Muscle layer of colon (tissue), 2 donors: ENCODE results near the gene ZNF200.

Experiments
- H3K27ac ChIP-seq: one replicate; pipeline ENCODE4 v1.7.0; 2013; ENCODE audit warnings: low read depth, mild to moderate bottlenecking, low read length, moderate library complexity
- H3K27me3 ChIP-seq, 2 donors: one replicate each; pipeline ENCODE4 v1.7.0; 2013; ENCODE audit warnings: low read length in 2 of 2, mild to moderate bottlenecking in 2 of 2; ENCODE audit not compliant: insufficient read depth in 2 of 2, control insufficient read depth in 1 of 2
- H3K36me3 ChIP-seq: one replicate; pipeline ENCODE4 v1.7.0; 2013; ENCODE audit warnings: mild to moderate bottlenecking, low read length; ENCODE audit not compliant: insufficient read depth
- H3K4me1 ChIP-seq: one replicate; pipeline ENCODE4 v1.7.0; 2013; ENCODE audit warnings: mild to moderate bottlenecking, low read length; ENCODE audit not compliant: insufficient read depth
- H3K4me3 ChIP-seq, 2 donors: one replicate each; pipeline ENCODE4 v1.7.0; 2013; ENCODE audit warnings: low read length in 2 of 2, low read depth in 1 of 2, mild to moderate bottlenecking in 1 of 2, moderate library complexity in 1 of 2
- H3K9ac ChIP-seq: one replicate; pipeline ENCODE4 v1.7.0; 2013; ENCODE audit warnings: low read length
- H3K9me3 ChIP-seq: one replicate; pipeline ENCODE4 v1.7.0; 2013; ENCODE audit warnings: mild to moderate bottlenecking, low read length
- donor health status: abdominal sarcoma.
- donor health status: Adenocarcinoma of cecum.

Gene ZNF200

DNA sequence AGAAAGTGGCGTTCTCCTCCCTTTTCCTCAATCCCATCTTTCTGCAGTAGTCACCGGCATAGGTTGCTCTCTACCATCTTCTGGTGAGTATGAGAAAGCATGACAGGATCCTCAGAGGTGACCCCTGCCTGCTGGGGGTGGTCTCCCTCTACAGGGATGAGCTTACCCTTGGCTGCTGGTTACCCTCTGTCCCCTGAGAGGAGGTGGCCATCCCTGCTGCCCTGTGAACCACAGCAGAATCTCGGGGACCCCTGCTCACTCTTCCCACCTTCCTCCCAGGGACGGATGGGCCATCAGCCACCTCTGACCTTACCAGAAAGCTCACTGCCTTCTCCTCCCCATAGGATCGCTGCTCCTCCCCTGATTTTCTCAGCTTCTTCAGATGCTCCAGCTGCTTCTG is 13.6 kb upstream of the ZNF200 start:
- no peaks in the 10 kb centered on the region for H3K9me3 ChIP-seq
- no peaks in the 10 kb centered on the region for H3K27me3 ChIP-seq
- no peak overlapping the region for H3K27ac ChIP-seq
- H3K36me3 ChIP-seq = no peaks in the 10 kb centered on the region
- no peak overlapping the region for H3K9ac ChIP-seq
- no peak overlapping the region for H3K4me3 ChIP-seq
- no peaks in the 10 kb centered on the region for H3K4me1 ChIP-seq

DNA sequence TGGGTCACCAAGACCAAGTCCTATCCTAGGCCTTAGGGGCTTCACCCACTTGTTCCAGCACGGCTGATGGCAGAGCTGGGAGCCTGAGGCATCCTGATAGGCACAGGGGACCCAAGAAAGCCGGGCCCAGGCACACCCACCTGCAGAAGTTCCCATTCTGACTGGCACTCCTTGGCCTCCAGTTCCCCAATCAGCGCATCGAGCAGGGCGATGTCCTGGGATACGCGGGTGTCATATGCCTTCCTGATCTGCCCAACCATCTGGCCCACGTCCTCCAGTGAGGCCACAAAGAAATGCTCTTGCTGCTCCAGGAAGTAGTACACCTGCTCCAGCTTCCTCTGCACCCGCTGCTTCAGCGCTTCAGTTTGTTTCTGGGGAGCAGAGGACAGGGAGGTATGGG is 11.9 kb upstream of the ZNF200 start:
- H3K9me3 ChIP-seq = no peaks in the 10 kb centered on the region
- no peak overlapping the region for H3K4me3 ChIP-seq
- H3K36me3 ChIP-seq = no peaks in the 10 kb centered on the region
- H3K9ac ChIP-seq = no peak overlapping the region
- no peaks in the 10 kb centered on the region for H3K4me1 ChIP-seq
- H3K27me3 ChIP-seq = no peaks in the 10 kb centered on the region
- H3K27ac ChIP-seq = no peak overlapping the region

DNA sequence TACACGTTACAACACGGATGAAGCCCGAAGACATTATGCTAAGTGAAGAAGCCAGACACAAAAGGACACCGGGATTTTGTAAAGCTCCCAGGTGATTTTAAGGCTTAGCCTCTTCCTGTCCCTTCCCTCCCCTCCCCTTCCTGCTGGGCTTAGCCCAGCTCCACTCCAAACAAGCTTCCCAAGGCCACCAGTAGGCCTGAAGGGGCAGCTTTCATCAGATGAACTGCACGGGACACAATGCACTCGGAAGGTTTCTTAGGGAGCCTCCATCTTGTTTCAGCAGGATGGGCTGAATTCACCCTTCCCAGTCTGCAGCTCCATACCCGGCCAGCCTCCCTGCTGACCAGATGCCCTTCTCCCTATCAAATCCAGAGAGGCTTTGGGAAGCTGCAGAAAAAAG is 11.0 kb upstream of the ZNF200 start:
- no peaks in the 10 kb centered on the region for H3K27me3 ChIP-seq
- no peak overlapping the region for H3K4me3 ChIP-seq
- H3K9me3 ChIP-seq = no peaks in the 10 kb centered on the region
- H3K9ac ChIP-seq = no peak overlapping the region
- no peaks in the 10 kb centered on the region for H3K4me1 ChIP-seq
- no peak overlapping the region for H3K27ac ChIP-seq
- no peaks in the 10 kb centered on the region for H3K36me3 ChIP-seq

DNA sequence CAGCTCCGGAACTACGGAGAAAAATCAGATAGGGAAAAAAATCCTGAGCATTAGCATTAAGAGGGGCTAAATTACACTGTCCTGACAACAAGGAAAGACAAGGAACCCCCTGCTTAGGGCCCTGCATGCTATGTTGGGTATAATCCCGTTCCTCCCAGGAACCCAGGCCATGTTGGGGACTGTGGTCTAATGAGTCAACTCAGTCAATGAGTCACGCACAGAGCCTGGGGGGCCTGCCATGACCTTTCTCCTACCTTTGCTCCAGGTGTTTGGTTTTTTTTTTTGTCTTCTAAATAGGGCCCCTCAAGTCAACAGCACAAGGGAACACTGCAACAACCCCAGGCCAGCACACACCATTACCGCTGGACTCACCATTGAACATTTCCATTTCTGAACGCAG is 8.9 kb upstream of the ZNF200 start:
- Histone ChIP-seq H3K4me1 (no peaks in the 10 kb centered on the region), H3K4me3 (no peak overlapping the region), H3K27ac (no peak overlapping the region), H3K9me3 (no peaks in the 10 kb centered on the region), H3K9ac (no peak overlapping the region), H3K36me3 (no peaks in the 10 kb centered on the region), H3K27me3 (no peaks in the 10 kb centered on the region)

DNA sequence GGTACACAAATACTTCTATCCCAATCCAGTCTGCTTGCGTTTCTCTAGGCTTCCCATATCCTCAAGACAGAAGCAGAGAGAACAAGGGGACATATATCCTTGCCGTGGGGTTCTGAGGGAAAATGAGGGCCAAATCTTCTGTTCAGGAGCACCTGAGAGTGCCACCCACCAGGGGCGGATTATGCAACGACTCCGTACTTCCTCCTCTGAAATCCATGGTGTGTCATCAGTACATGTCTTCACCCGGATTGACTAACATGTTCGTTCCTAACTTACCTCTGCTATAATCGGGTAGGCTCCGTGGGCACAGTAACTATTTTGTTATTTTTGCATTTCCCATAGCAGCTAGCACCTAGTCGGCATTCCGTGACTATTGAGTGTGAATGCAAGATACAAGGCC is 7.8 kb upstream of the ZNF200 start:
- Histone ChIP-seq H3K9me3 (no peaks in the 10 kb centered on the region), H3K27me3 (no peaks in the 10 kb centered on the region), H3K36me3 (no peaks in the 10 kb centered on the region), H3K27ac (no peak overlapping the region), H3K4me3 (no peak overlapping the region), H3K4me1 (no peaks in the 10 kb centered on the region), H3K9ac (no peak overlapping the region)

DNA sequence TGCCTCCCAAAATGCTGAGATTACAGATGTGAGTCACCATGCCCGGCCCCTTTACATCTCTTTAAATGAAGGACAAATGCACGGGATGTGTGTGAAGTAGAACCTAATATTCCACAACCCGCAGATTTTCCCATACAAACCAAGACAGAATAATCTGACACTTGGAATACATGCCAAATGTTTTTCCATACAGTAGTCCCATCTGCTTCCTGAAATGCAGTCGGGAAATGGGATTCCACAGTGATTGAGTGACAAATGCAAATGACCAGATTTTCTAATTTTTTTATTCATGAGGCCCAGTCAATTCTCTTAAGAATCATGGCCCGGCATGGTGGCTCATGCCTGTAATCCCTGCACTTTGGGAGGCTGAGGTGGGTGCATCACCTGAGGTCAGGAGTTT is 6.8 kb upstream of the ZNF200 start:
- Histone ChIP-seq H3K9me3 (no peaks in the 10 kb centered on the region), H3K9ac (no peak overlapping the region)

DNA sequence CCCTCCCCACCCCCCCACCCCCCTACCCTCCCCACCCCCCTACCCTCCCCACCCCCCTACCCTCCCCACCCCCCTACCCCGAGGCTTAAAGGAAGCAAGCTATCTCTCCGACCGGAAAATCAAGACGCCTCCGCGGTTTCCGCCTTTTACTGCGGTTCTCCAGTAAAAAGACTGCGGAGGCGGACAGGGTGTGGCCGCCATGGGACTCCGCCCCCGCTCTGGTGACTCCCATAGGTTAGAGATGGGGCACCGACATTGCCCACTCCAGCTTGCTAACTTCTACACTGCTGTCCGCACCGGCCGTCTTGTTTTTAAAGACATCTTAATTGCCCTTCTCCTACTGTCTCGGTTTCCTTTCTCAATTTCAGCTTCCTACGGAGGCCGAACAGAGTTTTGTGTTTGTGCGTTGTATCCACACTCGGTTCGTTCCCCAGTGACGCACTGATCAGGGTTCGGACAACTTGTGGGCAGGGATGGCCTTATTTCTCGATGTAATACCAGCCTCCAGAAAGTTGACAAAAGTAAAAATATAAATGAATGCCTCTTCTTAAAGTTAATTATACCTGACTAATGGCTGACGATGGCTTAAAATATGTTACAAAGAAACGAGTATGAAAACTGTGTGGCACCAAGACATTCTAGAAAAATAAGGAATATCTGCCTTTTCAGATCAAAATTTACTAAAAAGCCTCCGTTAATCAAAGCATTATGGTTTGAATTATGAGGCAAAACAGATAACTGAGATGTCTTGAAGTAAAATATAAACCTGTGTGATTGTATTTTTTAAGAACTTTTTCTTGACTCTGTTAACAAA is 1.1 kb upstream of the ZNF200 start:
- peaks cover 12% of the 10 kb centered on the region for H3K4me1 ChIP-seq
- H3K27me3 ChIP-seq = no peaks in the 10 kb centered on the region
- H3K27ac ChIP-seq = no peak overlapping the region
- no peaks in the 10 kb centered on the region for H3K9me3 ChIP-seq
- no peak overlapping the region for H3K9ac ChIP-seq
- H3K4me3 ChIP-seq = no peak overlapping the region
- peaks cover 17% of the 10 kb centered on the region for H3K36me3 ChIP-seq

More for the DNA sequence above, 6.8 kb upstream of the ZNF200 start:
- no peaks in the 10 kb centered on the region for H3K36me3 ChIP-seq
- no peak overlapping the region for H3K27ac ChIP-seq
- H3K27me3 ChIP-seq = no peaks in the 10 kb centered on the region
- H3K4me1 ChIP-seq = no peaks in the 10 kb centered on the region
- no peak overlapping the region for H3K4me3 ChIP-seq

DNA sequence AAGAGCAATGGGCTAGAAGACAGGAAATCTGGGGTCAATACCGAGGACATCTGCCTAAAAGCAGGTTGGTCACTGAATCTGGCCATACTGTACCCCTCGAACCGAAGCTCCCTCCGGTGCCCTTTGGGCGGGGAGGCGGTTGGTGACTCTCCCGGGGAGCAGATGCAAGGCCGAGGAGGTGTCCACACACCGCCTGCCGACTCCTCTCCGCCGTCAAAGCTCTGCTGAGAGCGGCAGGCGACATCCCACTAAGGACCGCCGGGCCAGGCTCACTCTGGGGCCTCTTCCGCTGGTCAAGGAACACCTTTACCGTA is 458 bp downstream of the ZNF200 start:
- no peaks in the 10 kb centered on the region for H3K27me3 ChIP-seq

DNA sequence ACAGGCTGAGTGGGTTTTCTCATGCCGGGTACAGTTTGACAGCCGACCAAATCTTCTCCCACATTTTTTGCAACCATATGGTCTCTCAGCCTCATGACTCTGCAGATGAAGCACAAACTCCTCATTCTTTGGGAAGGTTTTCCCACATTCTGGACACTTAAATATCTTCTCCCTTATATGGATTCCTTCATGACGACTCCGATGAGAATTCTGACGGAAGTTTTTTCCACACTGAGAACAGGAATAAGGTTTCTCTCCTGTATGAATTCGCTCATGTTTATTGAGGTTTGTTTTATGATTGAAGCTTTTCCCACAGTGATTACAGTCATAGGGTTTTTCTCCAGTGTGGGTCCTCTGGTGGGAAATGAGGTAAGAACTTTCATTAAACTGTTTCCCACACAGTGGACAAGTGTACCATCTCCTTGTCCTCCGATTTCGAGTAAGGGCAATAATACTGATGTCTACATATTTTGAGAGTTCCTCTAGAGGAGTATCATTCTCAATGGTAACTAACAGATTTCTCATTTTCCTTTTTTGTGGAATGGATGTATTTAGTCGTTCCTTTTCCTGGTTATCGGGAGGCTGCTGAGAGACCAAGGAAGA is 10.9 kb downstream of the ZNF200 start:
- no peak overlapping the region for H3K9ac ChIP-seq
- peak overlapping the region; percentile 10 to 12 for H3K4me3 ChIP-seq
- no peaks in the 10 kb centered on the region for H3K4me1 ChIP-seq
- no peaks in the 10 kb centered on the region for H3K27me3 ChIP-seq
- no peak overlapping the region for H3K27ac ChIP-seq
- peaks cover 42% of the 10 kb centered on the region for H3K36me3 ChIP-seq
- H3K9me3 ChIP-seq = peaks cover 40% of the 10 kb centered on the region

More for the DNA sequence above, 458 bp downstream of the ZNF200 start:
- Histone ChIP-seq H3K36me3 (peaks cover 28% of the 10 kb centered on the region), H3K9ac (peak overlapping the region; percentile 72), H3K9me3 (no peaks in the 10 kb centered on the region), H3K27ac (peak overlapping the region; percentile 84), H3K4me1 (peaks cover 12% of the 10 kb centered on the region), H3K4me3 (peak overlapping the region; percentile 76 to 95)

DNA sequence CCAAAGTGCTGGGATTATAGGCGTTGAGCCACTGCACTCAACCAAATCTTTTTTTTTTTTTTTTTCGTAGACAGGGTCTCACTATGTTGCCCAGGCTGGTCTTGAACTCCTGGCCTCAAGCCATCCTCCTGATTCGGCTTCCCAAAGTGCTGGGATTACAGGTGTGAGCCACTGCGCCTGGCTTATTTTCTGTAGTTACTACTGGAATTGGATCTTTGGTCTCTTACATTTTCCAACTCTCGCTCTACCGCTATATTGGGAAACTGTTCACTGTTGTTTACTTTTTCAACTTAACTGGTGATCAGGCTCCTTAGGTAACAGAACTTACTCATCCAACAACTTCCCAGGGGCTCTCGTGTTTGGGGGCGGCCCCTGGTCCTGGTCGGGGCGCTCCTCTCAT is 14.1 kb downstream of the ZNF200 start:
- Histone ChIP-seq H3K4me1 (no peaks in the 10 kb centered on the region), H3K9me3 (peaks cover 39% of the 10 kb centered on the region), H3K36me3 (peaks cover 22% of the 10 kb centered on the region), H3K27ac (no peak overlapping the region), H3K27me3 (no peaks in the 10 kb centered on the region), H3K4me3 (no peak overlapping the region), H3K9ac (no peak overlapping the region)

DNA sequence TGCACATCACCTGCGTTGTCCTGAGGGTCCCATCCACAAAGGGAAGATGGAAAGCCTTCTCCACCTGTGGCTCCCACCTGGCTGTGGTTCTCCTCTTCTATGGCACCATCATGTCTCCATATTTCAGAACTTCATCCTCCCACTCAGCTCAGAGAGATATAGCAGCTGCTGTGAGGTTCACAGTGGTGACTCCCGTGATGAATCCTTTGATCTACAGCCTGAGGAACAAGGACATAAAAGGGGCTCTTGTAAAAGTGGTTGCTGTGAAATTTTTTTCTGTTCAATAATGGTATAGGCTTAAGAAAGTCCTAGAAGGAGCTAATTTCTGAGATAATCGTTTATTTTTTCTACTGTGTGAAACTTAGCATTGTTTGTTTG is 18.7 kb downstream of the ZNF200 start:
- Histone ChIP-seq H3K27me3 (no peaks in the 10 kb centered on the region), H3K36me3 (no peaks in the 10 kb centered on the region), H3K27ac (no peak overlapping the region), H3K4me3 (no peak overlapping the region), H3K4me1 (no peaks in the 10 kb centered on the region), H3K9ac (no peak overlapping the region), H3K9me3 (no peaks in the 10 kb centered on the region)
